GM21515 (cell line): Measurements from ENCODE around the gene JRKL.

Experiments
- ATAC-seq: cut with Tn5 transposase; IDR thresholded peaks from one replicate; pipeline ENCODE4 v1.9.1; 2021; ENCODE audit not compliant: unreplicated experiment

JRKL gene

GRCh38 chr11:96389720-96390487, at the start of gene JRKL, which contains the start of gene CCDC82:
Gene JRKL (plus strand): TSS chr11:96390013. CDS start chr11:96390650, 637 bp downstream.
Gene CCDC82 (minus strand): TSS chr11:96389912. CDS start chr11:96384747, 5,165 bp downstream.
- peak; percentile 95 for ATAC-seq

- no peak for ATAC-seq
Observed at GRCh38 chr11:96340555-96340885, 49.3 kb upstream of the JRKL start.

GRCh38 chr11:96341211-96342013, 48.4 kb upstream of the JRKL start:
- peak; percentile 31 for ATAC-seq

- no peak for ATAC-seq
Observed at GRCh38 chr11:96342014-96342960, 47.5 kb upstream of the JRKL start.

GRCh38 chr11:96342961-96343711, 46.7 kb upstream of the JRKL start, which contains the start of gene MAML2:
Gene MAML2 (minus strand): TSS chr11:96343195. CDS start chr11:96341895, 1,300 bp downstream.
- peak; percentile 86 for ATAC-seq

- no peak for ATAC-seq
Observed at GRCh38 chr11:96356848-96357247, 33.0 kb upstream of the JRKL start.

GRCh38 chr11:96357794-96358193, 32.0 kb upstream of the JRKL start:
- no peak for ATAC-seq

GRCh38 chr11:96358321-96358720, 31.5 kb upstream of the JRKL start:
- ATAC-seq, result no peak

- ATAC-seq, result no peak
Observed at GRCh38 chr11:96361778-96362177, 28.0 kb upstream of the JRKL start.

GRCh38 chr11:96365493-96365892, 24.3 kb upstream of the JRKL start:
- ATAC-seq, result no peak

- no peak for ATAC-seq
Observed at GRCh38 chr11:96366024-96366423, 23.8 kb upstream of the JRKL start.

- ATAC-seq, result no peak
Observed at GRCh38 chr11:96367342-96367741, 22.5 kb upstream of the JRKL start.

GRCh38 chr11:96373826-96374225, 16.0 kb upstream of the JRKL start:
- ATAC-seq, result no peak

- ATAC-seq, result no peak
Observed at GRCh38 chr11:96376796-96377195, 13.0 kb upstream of the JRKL start.

- ATAC-seq, result no peak
Observed at GRCh38 chr11:96384156-96384555, 5.7 kb upstream of the JRKL start.

GRCh38 chr11:96385187-96385586, 4.6 kb upstream of the JRKL start:
- no peak for ATAC-seq

- ATAC-seq, result peak; percentile 49
Observed at GRCh38 chr11:96388891-96389719, 708 bp upstream of the JRKL start.

- ATAC-seq, result no peak
Observed at GRCh38 chr11:96390488-96390792, 627 bp downstream of the JRKL start.

- no peak for ATAC-seq
Observed at GRCh38 chr11:96391698-96392307, 2.0 kb downstream of the JRKL start.
